GM12878 (cell line): ENCODE measurements around the gene MACROD2. TPM values are rescaled to one million over a fixed set of nuclear protein-coding genes. Genes with fewer than 3 reads are reported as not detected.

Source experiments
- ATAC-seq: fragments of 200-7000 bp; cut with Tn5 transposase; 3 replicates; pipeline ENCODE4 v1.9.1; 2020; ENCODE audit warnings: mild to moderate bottlenecking, moderate library complexity
- BruUV-seq: library from RNA; stranded (reverse); fragments of 400-500 nt; replicated peaks from 2 replicates; lab custom pipeline; 2021; lab: Mats Ljungman, UMichigan
- CTCF ChIA-PET: fragments of 300-600 bp; sonication (Branson Sonifier 250); formaldehyde crosslinking; extraction: SDS; loops from one replicate; lab custom pipeline; 2021; ENCODE audit warnings: inconsistent platforms; lab: Yijun Ruan, JAX
- POLR2A ChIA-PET: fragments of 350-600 bp; formaldehyde crosslinking; extraction: SDS; loops from one replicate; lab custom pipeline; 2021; ENCODE audit warnings: inconsistent platforms; lab: Charles Lee
- RAD21 ChIA-PET: fragments of 300-600 bp; sonication (Branson Sonifier 250); formaldehyde crosslinking; loops from one replicate; lab custom pipeline; 2023; ENCODE audit warnings: antibody characterized with exemption; ENCODE audit not compliant: unreplicated experiment; lab: Charles Lee
- SMC1A ChIA-PET: fragments of 300-600 bp; sonication (Branson Sonifier 250); formaldehyde crosslinking; loops from one replicate; lab custom pipeline; 2023; ENCODE audit not compliant: unreplicated experiment, uncharacterized antibody; lab: Charles Lee
- DNase-seq: peaks from one replicate; pipeline ENCODE4 v3.0.0-alpha.2; 2011; ENCODE audit warnings: low read depth, low spot score
- FAIRE-seq: peaks from 3 replicates; lab custom pipeline; 2011; peaks lifted over from hg19 to GRCh38; lab: Jason Lieb, UNC
- H2AFZ ChIP-seq: 2 replicates; pipeline ENCODE4 v1.6.0; 2011; ENCODE audit warnings: low read depth, low read length, control low read depth; ENCODE audit not compliant: control insufficient read depth
- H3K27ac ChIP-seq: 2 replicates; pipeline ENCODE4 v1.5.1; 2011; ENCODE audit warnings: control low read depth; ENCODE audit not compliant: control insufficient read depth, insufficient read depth
- H3K27me3 ChIP-seq, 2 experiments: replicated peaks in 1 of 2; 2 replicates each; pipeline versions ENCODE4 v1.6.0 to v1.6.1; 2011; ENCODE audit warnings: low read length in 1 of 2; ENCODE audit not compliant: control insufficient read depth in 2 of 2, insufficient read depth in 2 of 2
- H3K36me3 ChIP-seq, 2 experiments: 2 replicates each; pipeline ENCODE4 v1.5.1; 2011; ENCODE audit warnings: low read length in 1 of 2; ENCODE audit not compliant: control insufficient read depth in 2 of 2, insufficient read depth in 2 of 2
- H3K4me1 ChIP-seq: 2 replicates; pipeline ENCODE4 v1.6.1; 2011; ENCODE audit warnings: mild to moderate bottlenecking, low read length, moderate library complexity, mixed read lengths; ENCODE audit not compliant: control insufficient read depth, insufficient read depth
- H3K4me2 ChIP-seq: 2 replicates; pipeline ENCODE4 v1.6.0; 2011; ENCODE audit warnings: control low read depth; ENCODE audit not compliant: control insufficient read depth, insufficient read depth
- H3K4me3 ChIP-seq: fragments of 200-600 bp; sonication (generic); 2 replicates; pipeline ENCODE4 v1.5.1; 2016
- H3K79me2 ChIP-seq: 2 replicates; pipeline ENCODE4 v1.6.0; 2011; ENCODE audit warnings: low read length; ENCODE audit not compliant: control insufficient read depth, insufficient read depth
- H3K9ac ChIP-seq: 2 replicates; pipeline ENCODE4 v1.8.0; 2011; ENCODE audit warnings: low read length, control low read depth, mixed read lengths; ENCODE audit not compliant: control insufficient read depth, insufficient read depth
- H3K9me3 ChIP-seq: replicated peaks from 3 replicates; pipeline ENCODE4 v1.5.1; 2011; ENCODE audit warnings: mild to moderate bottlenecking, low read length; ENCODE audit not compliant: control insufficient read depth, insufficient read depth
- H4K20me1 ChIP-seq: 2 replicates; pipeline ENCODE4 v1.6.0; 2011; ENCODE audit not compliant: control insufficient read depth, insufficient read depth
- CBX5 ChIP-seq: sonication (generic); IDR thresholded peaks from 2 replicates; pipeline ENCODE4 v1.6.1; 2016; ENCODE audit warnings: low read depth, moderate library complexity, mild to moderate bottlenecking, inconsistent platforms
- CREB1 ChIP-seq: IDR thresholded peaks from 2 replicates; pipeline ENCODE4 v1.6.1; 2012; ENCODE audit warnings: low read depth, mild to moderate bottlenecking, inconsistent platforms
- EGR1 ChIP-seq, 2 experiments: IDR thresholded peaks; 1 replicate in 1 of 2; 2 replicates in 1 of 2; pipeline ENCODE4 v1.6.1; 2011 to 2012; ENCODE audit warnings: low read depth in 2 of 2, low read length in 2 of 2, borderline replicate concordance in 1 of 2, mild to moderate bottlenecking in 1 of 2, moderate library complexity in 1 of 2
- FOXK2 ChIP-seq: fragments of 450-650 bp; IDR thresholded peaks from 2 replicates; pipeline ENCODE4 v1.6.1; 2017; ENCODE audit warnings: mild to moderate bottlenecking, moderate library complexity
- SMAD5 ChIP-seq: IDR thresholded peaks from 2 replicates; pipeline ENCODE4 v1.6.1; 2016; ENCODE audit warnings: antibody characterized with exemption, low read depth
- SMARCA5 ChIP-seq: fragments of 450-650 bp; IDR thresholded peaks from 2 replicates; pipeline ENCODE4 v1.6.1; 2017; ENCODE audit warnings: mild to moderate bottlenecking
- ZZZ3 ChIP-seq: IDR thresholded peaks from 2 replicates; pipeline ENCODE4 v1.6.1; 2011; ENCODE audit warnings: low read depth; ENCODE audit not compliant: control insufficient read depth, insufficient read length
- WGBS: methylation state at CpG from one replicate; pipeline ENCODE4 v1.1.6; 2016; ENCODE audit warnings: low lambda C conversion rate; ENCODE audit not compliant: insufficient replicate concordance, insufficient coverage; ENCODE audit errors: missing lambda C conversion rate; 5-methylcytosine and 5-hydroxymethylcytosine counted together
- in situ Hi-C: fragments of 300-500 bp; cut with MboI; formaldehyde crosslinking; loops from 9 replicates; pipeline ENCODE4 v1.14.3; 2018; ENCODE audit warnings: mixed read lengths
- intact Hi-C: fragments of 100-400 bp; cut with micrococcal nuclease; formaldehyde crosslinking; loops from one replicate; pipeline ENCODE4 v1.14.2; 2022; ENCODE audit not compliant: unreplicated experiment
- polyA plus RNA-seq, 11 experiments: library from polyadenylated mRNA; depleted of rRNA in 4 of 11; unstranded in 6 of 11; stranded (reverse) in 5 of 11; fragments of >200 nt; fragmentation: Nextera tagmentation in 4 of 11; fragmentation: Illumina TruSeq in 1 of 11; extraction: Ambion mirVana in 4 of 11; extraction: Trizol in 1 of 11; gene quantifications; 1 replicate in 1 of 11; 2 replicates in 10 of 11; pipeline versions ENCODE4 v1.2.1 to v1.2.3, GENCODE V29; 2011 to 2016; ENCODE audit warnings: inconsistent platforms in 2 of 11, missing spikeins in 2 of 11, low read depth in 1 of 11
- total RNA-seq, 4 experiments: library from RNA; depleted of rRNA in 3 of 4; stranded (reverse); fragments of >200 nt in 3 of 4; fragmentation: Illumina TruSeq in 1 of 4; extraction: Trizol in 1 of 4; gene quantifications; 2 replicates each; pipeline versions ENCODE4 v1.2.1 to v1.2.3, GENCODE V29; 2013 to 2021
- TF ChIP-seq, protein P1 (sequence below): fragments of 450-650 bp; IDR thresholded peaks from 2 replicates; pipeline ENCODE4 v1.6.1; 2017; ENCODE audit warnings: mild to moderate bottlenecking, moderate library complexity
- TF ChIP-seq, protein P2 (sequence below): fragments of 450-650 bp; conservative IDR thresholded peaks from 2 replicates; pipeline ENCODE4 v1.6.1; 2017; ENCODE audit warnings: mild to moderate bottlenecking, moderate library complexity

MACROD2 gene
- total and polyA plus RNA-seq, 10 of the 15 experiments (the other 5 are each of a cell fraction or from before 2014, with no cell fraction given), result 1.1 to 21.5 (median 2.2) TPM

DNA sequence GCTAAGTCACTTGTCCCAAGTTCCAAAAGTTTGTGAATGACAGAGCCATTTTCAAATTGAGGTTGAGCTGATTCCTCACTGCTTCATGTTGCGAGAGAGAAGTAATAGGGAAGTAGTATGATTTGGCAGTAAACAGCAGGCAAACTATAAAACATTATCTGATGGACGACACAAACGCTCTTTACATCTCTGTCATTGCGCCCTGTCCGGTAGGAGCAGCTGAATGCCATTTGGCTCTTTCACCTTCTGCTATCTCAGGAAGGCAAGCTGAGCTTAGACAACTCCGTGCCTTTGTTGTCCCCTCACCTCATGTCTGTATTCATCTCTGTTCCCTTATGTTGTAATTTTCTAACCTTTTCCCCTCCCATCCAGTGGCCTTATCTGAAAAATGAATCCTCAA, 782.8 kb downstream of the MACROD2 start:
- H2AFZ ChIP-seq, result no peak overlapping the region
- BruUV-seq, result no TSS peak
- ChIA-PET RAD21 (no interaction called here), CTCF (interaction anchor here (0.6 to 1.3 kb wide), 3 partner anchors 9 to 466 kb away, joined by 3 read pairs; no protein-coding TSS in a partner anchor), POLR2A (no interaction called here), SMC1A (interaction anchor here (0.7 to 1.3 kb wide), 4 partner anchors 11 to 124 kb away, joined by 3 read pairs; no protein-coding TSS in a partner anchor)
- H3K9me3 ChIP-seq, result no peaks in the 10 kb centered on the region
- no peaks in the 10 kb centered on the region for H3K4me1 ChIP-seq
- no peak for FAIRE-seq
- H3K79me2 ChIP-seq, result no peaks in the 10 kb centered on the region
- intact Hi-C loops (no loop called here), in situ Hi-C loops (no loop called here)
- no peak overlapping the region for H3K4me3 ChIP-seq
- H3K4me2 ChIP-seq, result no peak overlapping the region
- WGBS, result 32% methylated on average over 5 of the region's 6 CpGs
- H4K20me1 ChIP-seq, result no peaks in the 10 kb centered on the region
- no peaks in the 10 kb centered on the region for H3K27me3 ChIP-seq
- TF ChIP-seq CBX5 (no peak), EGR1 (IDR thresholded peaks at IDR 0.05; ENCODE audit: borderline replicate concordance in 1 of 2, low read depth in 2 of 2, low read length in 2 of 2) (no peak), FOXK2 (no peak), SMARCA5 (no peak), CREB1 (no peak), ZZZ3 (no peak), SMAD5 (no peak)
- TF ChIP-seq, protein P1, sequence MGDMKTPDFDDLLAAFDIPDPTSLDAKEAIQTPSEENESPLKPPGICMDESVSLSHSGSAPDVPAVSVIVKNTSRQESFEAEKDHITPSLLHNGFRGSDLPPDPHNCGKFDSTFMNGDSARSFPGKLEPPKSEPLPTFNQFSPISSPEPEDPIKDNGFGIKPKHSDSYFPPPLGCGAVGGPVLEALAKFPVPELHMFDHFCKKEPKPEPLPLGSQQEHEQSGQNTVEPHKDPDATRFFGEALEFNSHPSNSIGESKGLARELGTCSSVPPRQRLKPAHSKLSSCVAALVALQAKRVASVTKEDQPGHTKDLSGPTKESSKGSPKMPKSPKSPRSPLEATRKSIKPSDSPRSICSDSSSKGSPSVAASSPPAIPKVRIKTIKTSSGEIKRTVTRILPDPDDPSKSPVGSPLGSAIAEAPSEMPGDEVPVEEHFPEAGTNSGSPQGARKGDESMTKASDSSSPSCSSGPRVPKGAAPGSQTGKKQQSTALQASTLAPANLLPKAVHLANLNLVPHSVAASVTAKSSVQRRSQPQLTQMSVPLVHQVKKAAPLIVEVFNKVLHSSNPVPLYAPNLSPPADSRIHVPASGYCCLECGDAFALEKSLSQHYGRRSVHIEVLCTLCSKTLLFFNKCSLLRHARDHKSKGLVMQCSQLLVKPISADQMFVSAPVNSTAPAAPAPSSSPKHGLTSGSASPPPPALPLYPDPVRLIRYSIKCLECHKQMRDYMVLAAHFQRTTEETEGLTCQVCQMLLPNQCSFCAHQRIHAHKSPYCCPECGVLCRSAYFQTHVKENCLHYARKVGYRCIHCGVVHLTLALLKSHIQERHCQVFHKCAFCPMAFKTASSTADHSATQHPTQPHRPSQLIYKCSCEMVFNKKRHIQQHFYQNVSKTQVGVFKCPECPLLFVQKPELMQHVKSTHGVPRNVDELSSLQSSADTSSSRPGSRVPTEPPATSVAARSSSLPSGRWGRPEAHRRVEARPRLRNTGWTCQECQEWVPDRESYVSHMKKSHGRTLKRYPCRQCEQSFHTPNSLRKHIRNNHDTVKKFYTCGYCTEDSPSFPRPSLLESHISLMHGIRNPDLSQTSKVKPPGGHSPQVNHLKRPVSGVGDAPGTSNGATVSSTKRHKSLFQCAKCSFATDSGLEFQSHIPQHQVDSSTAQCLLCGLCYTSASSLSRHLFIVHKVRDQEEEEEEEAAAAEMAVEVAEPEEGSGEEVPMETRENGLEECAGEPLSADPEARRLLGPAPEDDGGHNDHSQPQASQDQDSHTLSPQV, result no peak
- TF ChIP-seq, protein P2, sequence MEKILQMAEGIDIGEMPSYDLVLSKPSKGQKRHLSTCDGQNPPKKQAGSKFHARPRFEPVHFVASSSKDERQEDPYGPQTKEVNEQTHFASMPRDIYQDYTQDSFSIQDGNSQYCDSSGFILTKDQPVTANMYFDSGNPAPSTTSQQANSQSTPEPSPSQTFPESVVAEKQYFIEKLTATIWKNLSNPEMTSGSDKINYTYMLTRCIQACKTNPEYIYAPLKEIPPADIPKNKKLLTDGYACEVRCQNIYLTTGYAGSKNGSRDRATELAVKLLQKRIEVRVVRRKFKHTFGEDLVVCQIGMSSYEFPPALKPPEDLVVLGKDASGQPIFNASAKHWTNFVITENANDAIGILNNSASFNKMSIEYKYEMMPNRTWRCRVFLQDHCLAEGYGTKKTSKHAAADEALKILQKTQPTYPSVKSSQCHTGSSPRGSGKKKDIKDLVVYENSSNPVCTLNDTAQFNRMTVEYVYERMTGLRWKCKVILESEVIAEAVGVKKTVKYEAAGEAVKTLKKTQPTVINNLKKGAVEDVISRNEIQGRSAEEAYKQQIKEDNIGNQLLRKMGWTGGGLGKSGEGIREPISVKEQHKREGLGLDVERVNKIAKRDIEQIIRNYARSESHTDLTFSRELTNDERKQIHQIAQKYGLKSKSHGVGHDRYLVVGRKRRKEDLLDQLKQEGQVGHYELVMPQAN, result no peak
- no peak overlapping the region for H3K9ac ChIP-seq
- H3K36me3 ChIP-seq, result no peaks in the 10 kb centered on the region
- ATAC-seq, result no peak
- DNase-seq, result no peak
- H3K27ac ChIP-seq, result no peak overlapping the region
